ENCODE data around the gene ZNF230.

The ZNF230 gene

DNA sequence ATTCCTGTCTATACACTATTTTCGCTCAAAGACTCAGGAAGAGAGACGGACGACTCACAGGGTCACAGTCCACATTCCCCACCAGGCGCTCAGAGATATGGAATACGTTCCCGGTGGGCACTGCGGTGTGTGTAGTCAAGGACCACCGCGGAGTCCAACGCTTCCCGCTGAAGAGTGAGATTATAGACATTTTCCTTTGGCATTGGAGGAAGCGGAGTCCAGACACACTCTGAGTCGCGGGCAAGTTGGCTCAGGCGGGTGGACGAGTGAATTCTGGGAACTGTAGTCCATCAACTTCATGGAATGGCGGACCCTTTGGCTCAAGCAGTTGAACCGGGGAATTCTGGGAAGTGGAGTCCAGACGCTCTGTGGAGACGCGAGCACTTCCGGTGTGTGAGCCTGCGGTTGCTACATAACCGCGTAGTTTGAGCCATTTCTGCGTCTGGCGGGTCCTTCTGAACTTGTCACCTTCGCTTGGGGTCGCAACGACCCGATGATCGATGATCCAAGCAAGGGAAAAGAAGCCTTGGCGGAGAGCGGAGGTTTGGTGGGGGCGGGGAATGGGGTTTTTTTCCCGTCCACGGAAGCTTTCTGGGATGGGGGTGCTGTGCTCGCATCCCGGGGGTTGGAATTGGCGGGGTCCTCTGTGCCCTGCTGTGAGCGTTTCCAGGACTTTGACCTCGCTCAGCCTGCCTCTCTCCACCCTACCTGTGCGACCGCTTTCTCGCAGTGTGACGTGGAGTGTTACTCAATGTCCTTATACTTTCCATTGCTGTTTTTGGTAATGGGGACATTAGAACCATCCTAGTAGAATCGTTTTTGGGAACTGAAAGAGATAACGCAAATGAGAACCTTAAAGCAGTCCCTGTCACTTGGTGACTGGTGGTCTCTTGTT is at the start of gene ZNF230:
Gene ZNF230 (plus strand): TSS at position 392 of the 895 bp plus-strand sequence. CDS start 4,122 bp downstream, outside the sequence.
- Mint-ChIP-seq H3K4me3 (peak within 1 kb of the TSS; percentile 87), H3K36me3 (ENCODE audit: low read depth) (peaks cover 55% of the 10 kb centered on the region), H3K27ac (peak within 1 kb of the TSS; percentile 94), H3K4me1 (ENCODE audit: low read depth) (peaks cover 21% of the 10 kb centered on the region), H3K27me3 (no peaks in the 10 kb centered on the region), H3K9me3 (peaks cover 47% of the 10 kb centered on the region)
- peak; percentile 80 for DNase-seq

GRCh38 chr19:43956827-43957226 is 45.9 kb upstream of the ZNF230 start:
- H3K4me1 Mint-ChIP-seq (ENCODE audit: low read depth), result no peaks in the 10 kb centered on the region
- H3K9me3 Mint-ChIP-seq, result peaks cover 46% of the 10 kb centered on the region
- no peak overlapping the region for H3K27ac Mint-ChIP-seq
- H3K4me3 Mint-ChIP-seq, result no peak overlapping the region
- H3K27me3 Mint-ChIP-seq, result peaks cover 7% of the 10 kb centered on the region
- H3K36me3 Mint-ChIP-seq (ENCODE audit: low read depth), result peaks cover 24% of the 10 kb centered on the region
- DNase-seq, result no peak

DNA sequence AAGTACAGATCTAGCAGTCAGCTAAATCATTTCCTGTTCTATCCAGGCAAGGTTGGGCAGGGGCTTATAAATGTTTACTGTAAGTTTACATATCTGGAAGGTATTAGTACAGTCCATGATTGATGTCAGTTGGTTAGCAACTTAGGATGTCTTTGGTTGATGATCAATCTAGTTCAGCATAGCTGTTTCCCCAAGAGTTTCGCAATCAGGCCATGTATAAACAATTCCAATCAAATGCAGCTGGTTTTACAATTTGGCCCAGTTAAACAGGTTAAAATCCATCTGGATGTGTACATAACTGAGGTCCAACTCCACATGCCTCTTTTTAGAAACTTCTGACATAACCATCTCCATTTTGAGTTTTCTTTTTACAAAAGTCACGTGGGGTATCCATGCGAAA is 44.9 kb upstream of the ZNF230 start:
- Mint-ChIP-seq H3K27ac (no peak overlapping the region), H3K9me3 (peaks cover 51% of the 10 kb centered on the region), H3K36me3 (ENCODE audit: low read depth) (peaks cover 25% of the 10 kb centered on the region), H3K4me1 (ENCODE audit: low read depth) (no peaks in the 10 kb centered on the region), H3K27me3 (peaks cover 3% of the 10 kb centered on the region), H3K4me3 (no peak overlapping the region)
- DNase-seq, result no peak

- Mint-ChIP-seq H3K27ac (no peak overlapping the region), H3K27me3 (no peaks in the 10 kb centered on the region), H3K4me1 (ENCODE audit: low read depth) (no peaks in the 10 kb centered on the region), H3K36me3 (ENCODE audit: low read depth) (peaks cover 47% of the 10 kb centered on the region), H3K4me3 (no peak overlapping the region), H3K9me3 (peaks cover 64% of the 10 kb centered on the region)
- DNase-seq, result no peak
Measured at GRCh38 chr19:43960411-43960810, 42.3 kb upstream of the ZNF230 start.

DNA sequence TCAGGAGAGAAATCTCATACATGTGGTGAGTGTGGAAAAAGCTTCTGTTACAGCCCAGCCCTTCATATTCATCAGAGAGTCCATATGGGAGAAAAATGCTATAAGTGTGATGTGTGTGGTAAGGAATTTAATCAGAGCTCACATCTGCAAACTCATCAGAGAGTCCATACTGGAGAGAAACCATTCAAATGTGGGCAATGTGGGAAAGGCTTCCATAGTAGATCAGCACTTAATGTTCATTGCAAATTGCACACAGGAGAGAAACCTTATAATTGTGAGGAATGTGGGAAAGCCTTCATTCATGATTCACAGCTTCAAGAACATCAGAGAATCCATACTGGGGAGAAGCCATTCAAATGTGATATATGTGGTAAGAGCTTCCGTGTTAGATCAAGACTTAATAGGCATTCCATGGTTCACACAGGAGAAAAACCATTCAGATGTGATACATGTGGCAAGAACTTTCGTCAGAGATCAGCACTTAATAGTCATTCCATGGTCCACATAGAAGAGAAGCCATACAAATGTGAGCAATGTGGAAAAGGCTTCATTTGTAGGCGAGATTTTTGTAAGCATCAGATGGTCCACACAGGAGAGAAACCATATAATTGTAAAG is 36.6 kb upstream of the ZNF230 start:
- Mint-ChIP-seq H3K36me3 (ENCODE audit: low read depth) (peaks cover 73% of the 10 kb centered on the region), H3K4me3 (no peak overlapping the region), H3K4me1 (ENCODE audit: low read depth) (no peaks in the 10 kb centered on the region), H3K9me3 (peaks cover 72% of the 10 kb centered on the region), H3K27ac (no peak overlapping the region), H3K27me3 (no peaks in the 10 kb centered on the region)
- DNase-seq, result no peak

DNA sequence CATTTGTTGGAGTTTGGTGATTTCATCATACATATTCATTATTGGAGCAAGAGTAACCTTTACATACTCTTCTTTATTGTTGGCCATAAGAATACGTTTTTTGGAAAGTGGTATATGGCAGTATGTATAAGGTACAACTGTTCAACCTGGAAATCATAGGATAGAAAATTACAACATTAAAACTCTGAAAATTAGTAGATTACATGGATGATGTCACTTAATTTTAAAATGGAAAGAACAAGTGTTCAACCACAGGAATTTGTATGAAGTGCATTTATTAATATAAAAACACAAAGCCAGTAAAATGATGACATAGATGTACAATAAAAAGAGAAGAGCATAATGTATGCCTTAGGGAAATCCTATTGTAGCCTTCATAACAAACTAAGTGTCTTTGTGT is 26.0 kb upstream of the ZNF230 start:
- Mint-ChIP-seq H3K27ac (no peak overlapping the region), H3K4me3 (no peak overlapping the region), H3K36me3 (ENCODE audit: low read depth) (peaks cover 14% of the 10 kb centered on the region), H3K4me1 (ENCODE audit: low read depth) (no peaks in the 10 kb centered on the region), H3K27me3 (no peaks in the 10 kb centered on the region), H3K9me3 (peaks cover 48% of the 10 kb centered on the region)
- no peak for DNase-seq

DNA sequence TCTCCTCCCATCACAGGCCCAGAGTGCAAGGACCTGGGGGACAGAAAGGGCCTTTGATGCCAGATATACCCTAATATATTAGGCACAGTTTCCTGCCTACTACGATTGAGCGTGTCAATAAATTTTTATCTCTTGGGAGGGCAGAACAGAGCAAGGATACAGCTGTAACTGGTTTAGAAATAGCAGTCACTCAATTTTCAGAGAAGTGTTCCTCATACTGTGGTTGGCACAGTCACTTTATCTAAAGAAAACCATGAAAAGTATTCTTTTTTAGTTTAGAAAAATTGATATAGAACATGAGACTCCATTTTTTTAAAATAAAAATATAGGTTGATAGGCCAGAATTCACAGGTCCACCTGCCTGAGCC is 19.2 kb upstream of the ZNF230 start:
- Mint-ChIP-seq H3K36me3 (ENCODE audit: low read depth) (peaks cover 29% of the 10 kb centered on the region), H3K4me1 (ENCODE audit: low read depth) (peaks cover 14% of the 10 kb centered on the region), H3K9me3 (peaks cover 14% of the 10 kb centered on the region), H3K4me3 (peak overlapping the region; percentile 59), H3K27me3 (no peaks in the 10 kb centered on the region), H3K27ac (no peak overlapping the region)
- DNase-seq, result no peak

DNA sequence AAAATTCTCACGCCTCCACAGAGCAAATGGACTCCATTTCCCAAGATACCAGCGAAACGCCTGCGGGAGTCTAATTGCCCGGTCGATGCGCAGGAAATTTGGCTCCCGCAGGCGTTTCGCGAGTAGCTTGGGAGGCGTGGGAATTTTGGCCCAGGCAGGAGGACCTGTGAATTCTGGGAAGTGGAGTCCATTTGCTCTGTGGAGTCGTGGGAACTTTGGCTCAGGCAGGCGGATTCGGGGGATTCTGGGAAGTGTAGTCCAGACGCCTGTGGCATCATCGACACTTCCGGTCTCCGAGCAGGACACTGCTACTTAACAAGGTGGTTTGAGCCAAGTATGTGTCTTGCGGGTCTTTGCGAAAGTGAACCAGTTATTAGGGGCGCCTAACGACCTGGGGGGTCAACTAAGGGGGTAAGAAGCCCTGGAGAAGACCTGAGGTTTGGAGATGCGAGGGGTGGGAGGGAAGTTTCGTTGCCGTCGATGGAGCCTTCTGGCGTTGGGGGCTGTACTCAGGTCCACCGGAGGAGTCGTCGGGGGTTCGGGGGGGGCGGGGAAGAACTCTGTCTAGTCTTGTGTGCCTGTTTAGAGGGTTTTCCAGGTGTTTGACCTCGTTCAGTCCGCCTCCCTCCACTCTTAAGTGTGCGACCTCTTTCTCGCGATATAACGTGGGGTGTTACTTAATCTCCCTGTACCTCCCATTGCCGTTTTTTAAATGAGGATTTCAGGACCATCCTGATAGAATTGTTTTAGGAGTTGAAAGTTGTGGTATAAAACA is 18.7 kb upstream of the ZNF230 start, which contains the start of gene ZNF155:
Gene ZNF155 (plus strand): TSS at position 277 of the 775 bp plus-strand sequence. CDS start 4,356 bp downstream, outside the sequence.
- Mint-ChIP-seq H3K9me3 (peaks cover 18% of the 10 kb centered on the region), H3K4me3 (peak within 1 kb of the TSS; percentile 96), H3K4me1 (ENCODE audit: low read depth) (peaks cover 14% of the 10 kb centered on the region), H3K36me3 (ENCODE audit: low read depth) (peaks cover 35% of the 10 kb centered on the region), H3K27me3 (no peaks in the 10 kb centered on the region), H3K27ac (peak within 1 kb of the TSS; percentile 96)
- DNase-seq, result peak; percentile 85

DNA sequence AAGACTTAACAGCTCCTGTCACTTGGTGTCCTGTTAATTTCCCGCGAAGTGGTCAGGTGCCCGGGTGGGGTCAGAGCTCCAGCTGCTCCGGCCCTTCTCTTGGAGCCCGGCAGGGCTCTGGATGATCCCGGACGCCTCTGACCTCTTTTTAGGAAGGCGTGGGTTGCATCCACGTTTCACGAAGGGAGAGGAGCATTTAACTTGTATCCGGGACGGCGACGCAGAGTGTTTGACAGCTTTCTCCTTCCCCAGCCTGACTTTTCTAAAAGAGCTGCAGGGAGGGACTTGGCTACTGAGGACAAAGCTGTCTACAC is 18.1 kb upstream of the ZNF230 start:
- Mint-ChIP-seq H3K36me3 (ENCODE audit: low read depth) (peaks cover 40% of the 10 kb centered on the region), H3K9me3 (peaks cover 16% of the 10 kb centered on the region), H3K4me3 (peak overlapping the region; percentile 96), H3K4me1 (ENCODE audit: low read depth) (peaks cover 14% of the 10 kb centered on the region), H3K27me3 (no peaks in the 10 kb centered on the region), H3K27ac (peak overlapping the region; percentile 96)
- peak; percentile 34 for DNase-seq

DNA sequence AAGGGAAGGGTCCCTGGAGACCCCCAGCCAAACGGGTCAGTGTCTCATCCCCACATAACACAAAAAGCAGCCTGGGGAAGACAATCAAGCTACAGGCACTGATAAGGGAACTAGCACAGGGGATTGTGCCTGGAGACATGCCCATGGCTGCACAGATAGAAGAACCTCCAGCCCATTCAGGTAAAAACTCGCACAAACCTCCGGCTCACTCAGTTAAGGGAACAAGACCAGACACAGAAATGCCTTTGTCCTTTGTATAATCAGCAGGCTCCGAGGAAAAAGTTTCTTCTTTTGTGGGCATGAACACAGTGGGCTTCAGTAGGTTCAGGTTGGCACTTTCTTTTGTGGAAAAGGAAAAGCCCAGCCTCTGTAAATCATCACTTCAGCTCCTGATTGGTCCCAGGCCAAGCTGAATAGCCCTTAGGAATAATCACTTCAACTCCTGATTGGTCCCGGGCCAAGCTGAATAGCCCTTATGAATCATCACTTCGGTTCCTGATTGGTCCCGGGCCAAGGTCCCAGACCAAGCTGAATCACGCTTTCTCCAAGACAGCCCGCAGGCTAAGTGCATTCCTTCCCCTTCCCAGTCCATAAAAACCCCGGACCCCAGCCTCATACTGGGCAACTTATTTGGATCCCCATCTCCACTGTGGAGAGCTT is 5.0 kb upstream of the ZNF230 start:
- no peak for DNase-seq
- Mint-ChIP-seq H3K4me1 (ENCODE audit: low read depth) (peaks cover 10% of the 10 kb centered on the region), H3K36me3 (ENCODE audit: low read depth) (peaks cover 68% of the 10 kb centered on the region), H3K27ac (no peak overlapping the region), H3K4me3 (no peak overlapping the region), H3K9me3 (peaks cover 47% of the 10 kb centered on the region), H3K27me3 (no peaks in the 10 kb centered on the region)

GRCh38 chr19:44002212-44002565 is 568 bp upstream of the ZNF230 start:
- Mint-ChIP-seq H3K27me3 (no peaks in the 10 kb centered on the region), H3K4me3 (peak overlapping the region; percentile 87), H3K4me1 (ENCODE audit: low read depth) (peaks cover 21% of the 10 kb centered on the region), H3K9me3 (peaks cover 47% of the 10 kb centered on the region), H3K36me3 (ENCODE audit: low read depth) (peaks cover 55% of the 10 kb centered on the region), H3K27ac (peak overlapping the region; percentile 94)
- no peak for DNase-seq

GRCh38 chr19:44003461-44004009 is 778 bp downstream of the ZNF230 start:
- Mint-ChIP-seq H3K36me3 (ENCODE audit: low read depth) (peaks cover 55% of the 10 kb centered on the region), H3K27ac (peak overlapping the region; percentile 94), H3K4me3 (peak overlapping the region; percentile 87), H3K9me3 (peaks cover 48% of the 10 kb centered on the region), H3K27me3 (no peaks in the 10 kb centered on the region), H3K4me1 (ENCODE audit: low read depth) (peaks cover 21% of the 10 kb centered on the region)
- no peak for DNase-seq

- peaks cover 21% of the 10 kb centered on the region for H3K4me1 Mint-ChIP-seq (ENCODE audit: low read depth)
- peaks cover 59% of the 10 kb centered on the region for H3K9me3 Mint-ChIP-seq
- no peak for DNase-seq
- H3K27ac Mint-ChIP-seq, result no peak overlapping the region
- H3K4me3 Mint-ChIP-seq, result no peak overlapping the region
- H3K36me3 Mint-ChIP-seq (ENCODE audit: low read depth), result peaks cover 78% of the 10 kb centered on the region
- H3K27me3 Mint-ChIP-seq, result no peaks in the 10 kb centered on the region
Measured at GRCh38 chr19:44005973-44006372, 3.2 kb downstream of the ZNF230 start.

DNA sequence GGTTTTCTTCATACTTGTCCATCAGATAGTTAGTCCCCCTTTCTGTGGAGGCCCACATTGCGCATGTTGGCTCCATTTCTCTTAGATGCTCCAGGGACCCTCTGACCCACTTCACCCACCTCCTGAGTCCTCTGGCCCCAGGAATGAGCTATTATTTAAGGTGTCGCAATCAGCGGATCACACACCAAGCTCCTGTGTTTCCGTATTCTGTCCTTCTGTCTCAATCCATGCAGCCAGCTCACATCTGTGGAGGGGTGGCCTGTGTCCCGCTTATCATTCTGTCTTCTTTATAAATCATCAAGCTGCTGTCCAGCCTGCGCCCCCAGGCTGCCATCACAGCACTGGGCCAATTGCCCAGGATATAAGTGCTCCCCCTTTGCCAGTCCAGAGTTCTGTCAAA is 4.7 kb downstream of the ZNF230 start:
- peaks cover 84% of the 10 kb centered on the region for H3K36me3 Mint-ChIP-seq (ENCODE audit: low read depth)
- no peak overlapping the region for H3K4me3 Mint-ChIP-seq
- peaks cover 14% of the 10 kb centered on the region for H3K4me1 Mint-ChIP-seq (ENCODE audit: low read depth)
- H3K9me3 Mint-ChIP-seq, result peaks cover 63% of the 10 kb centered on the region
- DNase-seq, result no peak
- no peaks in the 10 kb centered on the region for H3K27me3 Mint-ChIP-seq
- H3K27ac Mint-ChIP-seq, result no peak overlapping the region
